Neural cell (in vitro differentiated cells): Measurements from ENCODE around the gene DNAH1. TPM values are rescaled to one million over a fixed set of nuclear protein-coding genes. Genes with fewer than 3 reads are reported as not detected.

ENCODE experiments used
- H2AFZ ChIP-seq: fragments of 200-600, 300-800 bp; sonication (generic), shearing (Covaris generic); 2 replicates; pipeline ENCODE4 v1.6.0; 2014; ENCODE audit warnings: low read depth, mild to moderate bottlenecking, antibody characterized with exemption, low read length, moderate library complexity
- H3F3A ChIP-seq: fragments of 200-600 bp; shearing (Covaris generic); 2 replicates; pipeline ENCODE4 v1.6.1; 2016; ENCODE audit warnings: mild to moderate bottlenecking, moderate library complexity, mixed read lengths, antibody characterized with exemption, low read length; ENCODE audit not compliant: insufficient read depth, poor library complexity, severe bottlenecking
- H3K27ac ChIP-seq: fragments of 200-600, 300-800 bp; sonication (generic), shearing (Covaris generic); 2 replicates; pipeline ENCODE4 v1.5.1; 2014; ENCODE audit warnings: mild to moderate bottlenecking, low read length, moderate library complexity
- H3K27me3 ChIP-seq: fragments of 300-800, 200-600 bp; sonication (generic), shearing (Covaris generic); 2 replicates; pipeline ENCODE4 v1.6.0; 2014; ENCODE audit warnings: mild to moderate bottlenecking, low read depth, low read length, moderate library complexity; ENCODE audit not compliant: insufficient read depth
- H3K36me3 ChIP-seq: fragments of 300-800, 200-600 bp; sonication (generic), shearing (Covaris generic); 2 replicates; pipeline ENCODE4 v1.5.1; 2014; ENCODE audit warnings: mild to moderate bottlenecking, antibody characterized with exemption, low read length, moderate library complexity; ENCODE audit not compliant: insufficient read depth
- H3K4me2 ChIP-seq: fragments of 300-800, 200-600 bp; sonication (generic), shearing (Covaris generic); 2 replicates; pipeline ENCODE4 v1.6.0; 2014; ENCODE audit warnings: mild to moderate bottlenecking, low read length
- H3K4me3 ChIP-seq: fragments of 300-800, 200-600 bp; sonication (generic), shearing (Covaris generic); 2 replicates; pipeline ENCODE4 v1.5.1; 2014; ENCODE audit warnings: mild to moderate bottlenecking, low read length, moderate library complexity
- H3K79me2 ChIP-seq: fragments of 200-600 bp; shearing (Covaris generic); replicated peaks from 2 replicates; pipeline ENCODE4 v1.6.0; 2014; ENCODE audit warnings: mild to moderate bottlenecking, low read length, moderate library complexity; ENCODE audit not compliant: insufficient read depth
- H3K9ac ChIP-seq: fragments of 300-800, 200-600 bp; sonication (generic), shearing (Covaris generic); 2 replicates; pipeline ENCODE4 v1.6.1; 2016; ENCODE audit warnings: mild to moderate bottlenecking, low read length, mixed read lengths
- H3K9me2 ChIP-seq: fragments of 200-600 bp; shearing (Covaris generic); 2 replicates; pipeline ENCODE4 v1.6.1; 2016; ENCODE audit warnings: mild to moderate bottlenecking, low read length, mixed read lengths; ENCODE audit not compliant: insufficient read depth
- H3K9me3 ChIP-seq: fragments of 200-600, 300-800 bp; sonication (generic), shearing (Covaris generic); 2 replicates; pipeline ENCODE4 v1.6.1; 2016; ENCODE audit warnings: mild to moderate bottlenecking, mixed run types, low read length, moderate library complexity, mixed read lengths
- H4K20me1 ChIP-seq: fragments of 200-600 bp; shearing (Covaris generic); 2 replicates; pipeline ENCODE4 v1.6.1; 2016; ENCODE audit warnings: mild to moderate bottlenecking, mixed run types; ENCODE audit not compliant: insufficient read depth
- CTCF ChIP-seq: fragments of 450-650 bp; IDR thresholded peaks from 2 replicates; pipeline ENCODE4 v1.5.1; 2014; ENCODE audit warnings: antibody characterized with exemption, mild to moderate bottlenecking, moderate library complexity; ENCODE audit not compliant: poor library complexity, severe bottlenecking
- EZH2 ChIP-seq: fragments of 200-600, 300-800 bp; shearing (Covaris generic), sonication (generic); IDR thresholded peaks from 2 replicates; pipeline ENCODE4 v1.6.1; 2014; ENCODE audit warnings: antibody characterized with exemption, low read length, borderline replicate concordance, mild to moderate bottlenecking; ENCODE audit not compliant: insufficient read depth, poor library complexity, severe bottlenecking
- MXI1 ChIP-seq: fragments of 450-650 bp; conservative IDR thresholded peaks from 2 replicates; pipeline ENCODE4 v1.6.1; 2014; ENCODE audit warnings: antibody characterized with exemption, mild to moderate bottlenecking; ENCODE audit not compliant: poor library complexity, severe bottlenecking
- SMC3 ChIP-seq: fragments of 450-650 bp; conservative IDR thresholded peaks from 2 replicates; pipeline ENCODE4 v1.6.1; 2014; ENCODE audit warnings: antibody characterized with exemption, mild to moderate bottlenecking, moderate library complexity; ENCODE audit not compliant: poor library complexity
- TAF1 ChIP-seq: IDR thresholded peaks from 2 replicates; pipeline ENCODE4 v1.6.1; 2012; ENCODE audit warnings: low read depth
- polyA plus RNA-seq: library from polyadenylated mRNA; depleted of rRNA; stranded (reverse); fragments of >200 nt; gene quantifications from 2 replicates; pipeline ENCODE4 v1.2.3, GENCODE V29; 2014
- TF ChIP-seq, protein P1 (sequence below): IDR thresholded peaks from 2 replicates; pipeline ENCODE4 v1.6.1; 2012; ENCODE audit warnings: borderline replicate concordance

DNAH1 gene
- polyA plus RNA-seq, 1 donor from 2014 or later, result 5.4 TPM

- H4K20me1 ChIP-seq, result no peaks in the 10 kb centered on the region
- H3K4me3 ChIP-seq, result no peak overlapping the region
- no peak overlapping the region for H3K27ac ChIP-seq
- TF ChIP-seq MXI1 (no peak), TAF1 (no peak)
- no peaks in the 10 kb centered on the region for H3K79me2 ChIP-seq
- no peaks in the 10 kb centered on the region for H3K9me3 ChIP-seq
- no peaks in the 10 kb centered on the region for H3K36me3 ChIP-seq
- no peaks in the 10 kb centered on the region for H3F3A ChIP-seq
- no peaks in the 10 kb centered on the region for H3K27me3 ChIP-seq
- H3K9ac ChIP-seq, result no peak overlapping the region
- H3K9me2 ChIP-seq, result no peaks in the 10 kb centered on the region
- no peak overlapping the region for H3K4me2 ChIP-seq
- H2AFZ ChIP-seq, result no peak overlapping the region
Measured at GRCh38 chr3:52384019-52384761, 68.1 kb downstream of the DNAH1 start.

DNA sequence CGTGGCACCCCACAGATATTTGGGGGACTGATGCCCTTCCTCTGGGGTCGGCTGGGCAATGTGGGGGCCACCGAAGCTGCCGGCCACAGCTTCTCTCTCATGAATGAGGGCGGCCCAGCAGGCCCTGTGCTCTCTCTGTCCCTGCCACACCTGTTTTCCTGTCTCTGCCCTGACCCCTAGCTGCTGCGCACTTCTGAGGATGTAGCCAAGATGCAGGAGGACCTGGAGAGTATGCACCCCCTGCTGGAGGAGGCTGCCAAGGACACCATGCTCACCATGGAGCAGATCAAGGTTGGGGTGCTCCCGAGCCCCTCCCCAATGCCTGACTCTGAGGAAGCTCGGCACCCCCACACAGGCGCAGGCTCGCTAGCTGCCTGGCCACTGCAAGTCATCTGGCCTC, 69.0 kb downstream of the DNAH1 start:
- no peak overlapping the region for H3K27ac ChIP-seq
- H3K27me3 ChIP-seq, result no peaks in the 10 kb centered on the region
- no peak overlapping the region for H2AFZ ChIP-seq

More for the DNA sequence above, 69.0 kb downstream of the DNAH1 start:
- no peak overlapping the region for H3K4me2 ChIP-seq
- H3K36me3 ChIP-seq, result no peaks in the 10 kb centered on the region
- no peaks in the 10 kb centered on the region for H3F3A ChIP-seq
- no peak overlapping the region for H3K4me3 ChIP-seq
- TF ChIP-seq, protein P1, sequence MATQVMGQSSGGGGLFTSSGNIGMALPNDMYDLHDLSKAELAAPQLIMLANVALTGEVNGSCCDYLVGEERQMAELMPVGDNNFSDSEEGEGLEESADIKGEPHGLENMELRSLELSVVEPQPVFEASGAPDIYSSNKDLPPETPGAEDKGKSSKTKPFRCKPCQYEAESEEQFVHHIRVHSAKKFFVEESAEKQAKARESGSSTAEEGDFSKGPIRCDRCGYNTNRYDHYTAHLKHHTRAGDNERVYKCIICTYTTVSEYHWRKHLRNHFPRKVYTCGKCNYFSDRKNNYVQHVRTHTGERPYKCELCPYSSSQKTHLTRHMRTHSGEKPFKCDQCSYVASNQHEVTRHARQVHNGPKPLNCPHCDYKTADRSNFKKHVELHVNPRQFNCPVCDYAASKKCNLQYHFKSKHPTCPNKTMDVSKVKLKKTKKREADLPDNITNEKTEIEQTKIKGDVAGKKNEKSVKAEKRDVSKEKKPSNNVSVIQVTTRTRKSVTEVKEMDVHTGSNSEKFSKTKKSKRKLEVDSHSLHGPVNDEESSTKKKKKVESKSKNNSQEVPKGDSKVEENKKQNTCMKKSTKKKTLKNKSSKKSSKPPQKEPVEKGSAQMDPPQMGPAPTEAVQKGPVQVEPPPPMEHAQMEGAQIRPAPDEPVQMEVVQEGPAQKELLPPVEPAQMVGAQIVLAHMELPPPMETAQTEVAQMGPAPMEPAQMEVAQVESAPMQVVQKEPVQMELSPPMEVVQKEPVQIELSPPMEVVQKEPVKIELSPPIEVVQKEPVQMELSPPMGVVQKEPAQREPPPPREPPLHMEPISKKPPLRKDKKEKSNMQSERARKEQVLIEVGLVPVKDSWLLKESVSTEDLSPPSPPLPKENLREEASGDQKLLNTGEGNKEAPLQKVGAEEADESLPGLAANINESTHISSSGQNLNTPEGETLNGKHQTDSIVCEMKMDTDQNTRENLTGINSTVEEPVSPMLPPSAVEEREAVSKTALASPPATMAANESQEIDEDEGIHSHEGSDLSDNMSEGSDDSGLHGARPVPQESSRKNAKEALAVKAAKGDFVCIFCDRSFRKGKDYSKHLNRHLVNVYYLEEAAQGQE, result no peak
- TF ChIP-seq CTCF (peak; percentile 29), TAF1 (no peak), SMC3 (no peak), EZH2 (no peak), MXI1 (no peak)
- no peaks in the 10 kb centered on the region for H4K20me1 ChIP-seq
- H3K9me2 ChIP-seq, result no peaks in the 10 kb centered on the region
- H3K9me3 ChIP-seq, result no peaks in the 10 kb centered on the region
- H3K79me2 ChIP-seq, result no peaks in the 10 kb centered on the region
- H3K9ac ChIP-seq, result no peak overlapping the region
